ENCODE data around the gene KCTD20. TPM values are rescaled to one million over a fixed set of nuclear protein-coding genes. Genes with fewer than 3 reads are reported as not detected.

The KCTD20 gene
- total RNA-seq, 2 experiments from 2014 or later: 73.6 to 84.6 TPM

DNA sequence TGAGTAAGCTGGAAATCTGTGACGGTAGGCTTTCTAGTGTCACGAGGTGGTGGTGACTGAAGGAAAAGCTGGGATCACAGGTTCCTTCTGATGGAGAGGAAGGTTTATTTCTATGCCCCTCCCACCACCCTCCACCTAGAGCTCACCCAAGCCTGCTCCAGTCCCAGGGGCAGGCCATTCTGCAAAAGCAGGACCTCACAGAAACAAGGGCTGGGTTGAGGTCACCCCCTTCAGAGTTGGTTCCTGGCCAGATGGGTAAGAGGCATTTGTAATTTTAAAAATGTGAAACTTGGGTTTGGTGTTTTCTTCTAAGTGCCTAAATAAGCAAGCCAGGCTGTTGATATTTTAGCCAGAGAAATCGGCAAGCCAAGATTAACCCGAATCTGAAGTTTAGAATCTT lies 46.6 kb downstream of the KCTD20 start:
- Histone ChIP-seq H3K4me1 (ENCODE audit: insufficient read depth, low read length, poor library complexity, severe bottlenecking) (no peaks in the 10 kb centered on the region), H3K36me3 (ENCODE audit: insufficient read depth, low read length) (peaks cover 85% of the 10 kb centered on the region), H3K9me3 (ENCODE audit: low read length) (no peaks in the 10 kb centered on the region), H3K79me2 (ENCODE audit: insufficient read depth, low read depth, low read length) (no peaks in the 10 kb centered on the region), H4K20me1 (ENCODE audit: insufficient read depth, low read length) (no peaks in the 10 kb centered on the region), H3K27ac (ENCODE audit: low read depth, low read length, poor library complexity, severe bottlenecking) (no peak overlapping the region), H3K9me2 (ENCODE audit: insufficient read depth, low read length) (no peaks in the 10 kb centered on the region), H2AFZ (ENCODE audit: low read length) (no peak overlapping the region), H3K4me3 (ENCODE audit: low read depth, low read length, poor library complexity, severe bottlenecking) (no peak overlapping the region), H3K4me2 (ENCODE audit: low read length) (no peak overlapping the region)
- BruUV-seq (replicated peaks): no TSS peak
- intact Hi-C loops (cut with micrococcal nuclease; ENCODE audit: unreplicated experiment): no loop called here
- no peak for TF ChIP-seq EZH2phosphoT487 (IDR thresholded peaks at IDR 0.05; ENCODE audit: borderline replicate concordance, low read depth, low read length)
- TF ChIP-seq, protein P1, sequence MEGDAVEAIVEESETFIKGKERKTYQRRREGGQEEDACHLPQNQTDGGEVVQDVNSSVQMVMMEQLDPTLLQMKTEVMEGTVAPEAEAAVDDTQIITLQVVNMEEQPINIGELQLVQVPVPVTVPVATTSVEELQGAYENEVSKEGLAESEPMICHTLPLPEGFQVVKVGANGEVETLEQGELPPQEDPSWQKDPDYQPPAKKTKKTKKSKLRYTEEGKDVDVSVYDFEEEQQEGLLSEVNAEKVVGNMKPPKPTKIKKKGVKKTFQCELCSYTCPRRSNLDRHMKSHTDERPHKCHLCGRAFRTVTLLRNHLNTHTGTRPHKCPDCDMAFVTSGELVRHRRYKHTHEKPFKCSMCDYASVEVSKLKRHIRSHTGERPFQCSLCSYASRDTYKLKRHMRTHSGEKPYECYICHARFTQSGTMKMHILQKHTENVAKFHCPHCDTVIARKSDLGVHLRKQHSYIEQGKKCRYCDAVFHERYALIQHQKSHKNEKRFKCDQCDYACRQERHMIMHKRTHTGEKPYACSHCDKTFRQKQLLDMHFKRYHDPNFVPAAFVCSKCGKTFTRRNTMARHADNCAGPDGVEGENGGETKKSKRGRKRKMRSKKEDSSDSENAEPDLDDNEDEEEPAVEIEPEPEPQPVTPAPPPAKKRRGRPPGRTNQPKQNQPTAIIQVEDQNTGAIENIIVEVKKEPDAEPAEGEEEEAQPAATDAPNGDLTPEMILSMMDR (conservative IDR thresholded peaks at IDR 0.05; ENCODE audit: low read length): no peak
- ChIA-PET CTCF (ENCODE audit: unreplicated experiment) (no interaction called here), POLR2A (interaction anchor here (1.2 kb wide), 1 partner anchor 42 kb away, joined by 4 read pairs; no protein-coding TSS in a partner anchor)
- DNase-seq (ENCODE audit: low spot score): no peak

DNA sequence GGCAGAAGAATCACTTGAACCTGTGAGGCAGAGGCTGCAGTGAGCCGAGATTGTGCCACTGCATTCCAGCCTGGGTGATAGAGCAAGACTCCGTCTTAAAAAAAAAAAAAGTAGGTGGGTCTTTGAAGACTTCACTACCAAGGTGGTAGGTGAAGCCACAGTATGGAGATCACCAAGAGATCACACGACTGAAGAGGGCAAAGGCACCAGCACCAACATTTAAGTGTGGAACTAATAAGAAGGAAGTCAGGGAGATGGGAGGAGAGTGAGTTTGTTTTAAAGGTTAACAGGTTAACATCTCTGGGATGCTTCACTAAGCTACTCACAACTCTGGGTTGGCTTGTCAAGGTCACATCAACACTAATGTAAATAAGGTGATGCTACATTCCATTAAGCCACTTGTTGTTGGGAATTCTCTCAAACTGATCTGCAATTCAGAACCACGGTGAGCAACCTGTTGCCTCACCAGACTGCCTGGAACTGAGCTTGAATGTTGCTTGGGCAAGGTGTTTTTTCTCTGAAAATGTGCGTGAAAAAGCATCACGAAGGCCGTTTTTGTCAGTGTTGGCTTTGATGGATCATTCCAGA lies 48.7 kb downstream of the KCTD20 start:
- intact Hi-C loops (cut with micrococcal nuclease; ENCODE audit: unreplicated experiment): no loop called here
- H3K36me3 ChIP-seq (ENCODE audit: insufficient read depth, low read length): peaks cover 86% of the 10 kb centered on the region
- ChIA-PET POLR2A (no interaction called here), CTCF (ENCODE audit: unreplicated experiment) (no interaction called here)
- no peaks in the 10 kb centered on the region for H3K79me2 ChIP-seq (ENCODE audit: insufficient read depth, low read depth, low read length)
- no peak overlapping the region for H3K4me2 ChIP-seq (ENCODE audit: low read length)
- H3K4me1 ChIP-seq (ENCODE audit: insufficient read depth, low read length, poor library complexity, severe bottlenecking): no peaks in the 10 kb centered on the region
- DNase-seq (ENCODE audit: low spot score): no peak
- no peak overlapping the region for H2AFZ ChIP-seq (ENCODE audit: low read length)
- BruUV-seq (replicated peaks): no TSS peak
- no peaks in the 10 kb centered on the region for H3K9me3 ChIP-seq (ENCODE audit: low read length)
- H3K4me3 ChIP-seq (ENCODE audit: low read depth, low read length, poor library complexity, severe bottlenecking): no peak overlapping the region
- H4K20me1 ChIP-seq (ENCODE audit: insufficient read depth, low read length): no peaks in the 10 kb centered on the region
- no peak for TF ChIP-seq EZH2phosphoT487 (IDR thresholded peaks at IDR 0.05; ENCODE audit: borderline replicate concordance, low read depth, low read length)
- TF ChIP-seq, protein P1 (conservative IDR thresholded peaks at IDR 0.05; ENCODE audit: low read length): no peak
- no peak overlapping the region for H3K27ac ChIP-seq (ENCODE audit: low read depth, low read length, poor library complexity, severe bottlenecking)
- H3K9me2 ChIP-seq (ENCODE audit: insufficient read depth, low read length): no peaks in the 10 kb centered on the region

DNA sequence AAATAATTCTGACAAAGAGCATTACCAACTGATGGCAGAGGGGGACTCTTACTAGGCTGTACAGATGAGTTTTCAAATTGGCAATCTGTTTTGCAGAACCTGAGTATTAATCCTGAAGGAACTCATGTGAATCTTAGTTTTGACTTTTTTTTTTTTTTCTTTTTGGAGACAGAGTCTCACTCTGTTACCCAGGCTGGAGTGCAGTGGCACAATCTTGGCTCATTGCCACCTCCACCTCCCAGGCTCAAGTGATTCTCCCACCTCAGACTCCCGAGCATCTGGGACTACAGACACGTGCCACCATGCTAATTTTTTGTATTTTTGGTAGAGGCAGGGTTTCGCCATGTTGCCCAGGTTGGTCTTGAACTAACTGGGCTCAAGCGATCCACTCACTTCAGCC lies 49.3 kb downstream of the KCTD20 start:
- CTCF ChIA-PET (ENCODE audit: unreplicated experiment): no interaction called here
- DNase-seq (ENCODE audit: low spot score): no peak
- TF ChIP-seq, protein P1 (conservative IDR thresholded peaks at IDR 0.05; ENCODE audit: low read length): no peak
- no peak for TF ChIP-seq EZH2phosphoT487 (IDR thresholded peaks at IDR 0.05; ENCODE audit: borderline replicate concordance, low read depth, low read length)
- BruUV-seq (replicated peaks): no TSS peak
- POLR2A ChIA-PET: interaction anchor here (0.7 kb wide), 1 partner anchor 828 kb away, joined by 4 read pairs; no protein-coding TSS in a partner anchor
- peaks cover 86% of the 10 kb centered on the region for H3K36me3 ChIP-seq (ENCODE audit: insufficient read depth, low read length)
- no peak overlapping the region for H2AFZ ChIP-seq (ENCODE audit: low read length)
- intact Hi-C loops (cut with micrococcal nuclease; ENCODE audit: unreplicated experiment): no loop called here
- H3K9me3 ChIP-seq (ENCODE audit: low read length): no peaks in the 10 kb centered on the region
- H3K27ac ChIP-seq (ENCODE audit: low read depth, low read length, poor library complexity, severe bottlenecking): no peak overlapping the region
- H4K20me1 ChIP-seq (ENCODE audit: insufficient read depth, low read length): no peaks in the 10 kb centered on the region
- H3K4me2 ChIP-seq (ENCODE audit: low read length): no peak overlapping the region
- H3K4me1 ChIP-seq (ENCODE audit: insufficient read depth, low read length, poor library complexity, severe bottlenecking): no peaks in the 10 kb centered on the region
- H3K4me3 ChIP-seq (ENCODE audit: low read depth, low read length, poor library complexity, severe bottlenecking): no peak overlapping the region
- H3K79me2 ChIP-seq (ENCODE audit: insufficient read depth, low read depth, low read length): no peaks in the 10 kb centered on the region
- no peaks in the 10 kb centered on the region for H3K9me2 ChIP-seq (ENCODE audit: insufficient read depth, low read length)

All from OCI-LY7 (cell line).